ENCODE measurements around the gene RANBP17. TPM values are rescaled to one million over a fixed set of nuclear protein-coding genes. Genes with fewer than 3 reads are reported as not detected.

Gene RANBP17
- total and polyA plus RNA-seq, 2 donors from 2014 or later: 2.0 to 15.4 TPM

GRCh38 chr5:170896779-170897178 is 35.0 kb downstream of the RANBP17 start:
- Histone ChIP-seq H3K4me3 (ENCODE audit: low read length in 3 of 3) (no peak overlapping the region), H3K36me3 (ENCODE audit: control insufficient read depth in 2 of 3, insufficient read depth in 3 of 3, low read length in 3 of 3) (no peaks in the 10 kb centered on the region), H3K27me3 (ENCODE audit: control insufficient read depth, insufficient read depth, low read length) (no peaks in the 10 kb centered on the region), H3K4me1 (ENCODE audit: control insufficient read depth in 2 of 3, insufficient read depth in 2 of 3, low read depth in 1 of 3, low read length in 3 of 3) (no peaks in the 10 kb centered on the region), H3K27ac (ENCODE audit: low read depth in 2 of 2, low read length in 2 of 2) (no peak overlapping the region), H3K9me3 (ENCODE audit: control insufficient read depth in 2 of 3, insufficient read depth in 1 of 3, low read length in 3 of 3) (no peaks in the 10 kb centered on the region), H3K9ac (ENCODE audit: low read length in 3 of 3) (no peak overlapping the region)
- FAIRE-seq (no peak), DNase-seq (no peak)
- peak; percentile 34 for TF ChIP-seq CTCF (IDR thresholded peaks at IDR 0.05; ENCODE audit: borderline replicate concordance, extremely low read depth, insufficient read depth)
- intact Hi-C loops (cut with DNase I): no loop called here

- Histone ChIP-seq H3K4me1 (ENCODE audit: control insufficient read depth in 2 of 3, insufficient read depth in 2 of 3, low read depth in 1 of 3, low read length in 3 of 3) (no peaks in the 10 kb centered on the region), H3K9me3 (ENCODE audit: control insufficient read depth in 2 of 3, insufficient read depth in 1 of 3, low read length in 3 of 3) (no peaks in the 10 kb centered on the region), H3K27me3 (ENCODE audit: control insufficient read depth, insufficient read depth, low read length) (no peaks in the 10 kb centered on the region), H3K36me3 (ENCODE audit: control insufficient read depth in 2 of 3, insufficient read depth in 3 of 3, low read length in 3 of 3) (no peaks in the 10 kb centered on the region), H3K4me3 (ENCODE audit: low read length in 3 of 3) (no peak overlapping the region), H3K27ac (ENCODE audit: low read depth in 2 of 2, low read length in 2 of 2) (no peak overlapping the region), H3K9ac (ENCODE audit: low read length in 3 of 3) (no peak overlapping the region)
- no peak for FAIRE-seq
- DNase-seq: peak in 2 of 5 donors; percentile 24 to 49
- TF ChIP-seq CTCF (IDR thresholded peaks at IDR 0.05; ENCODE audit: borderline replicate concordance, extremely low read depth, insufficient read depth): no peak
- intact Hi-C loops (cut with DNase I): no loop called here
These were observed 41.3 kb downstream of the RANBP17 start for GRCh38 chr5:170903075-170903474.

GRCh38 chr5:170907758-170908157 is 45.9 kb downstream of the RANBP17 start:
- intact Hi-C loops (cut with DNase I): no loop called here
- no peaks in the 10 kb centered on the region for H3K9me3 ChIP-seq (ENCODE audit: control insufficient read depth in 2 of 3, insufficient read depth in 1 of 3, low read length in 3 of 3)
- no peak overlapping the region for H3K4me3 ChIP-seq (ENCODE audit: low read length in 3 of 3)
- no peak overlapping the region for H3K27ac ChIP-seq (ENCODE audit: low read depth in 2 of 2, low read length in 2 of 2)
- no peak for TF ChIP-seq CTCF (IDR thresholded peaks at IDR 0.05; ENCODE audit: borderline replicate concordance, extremely low read depth, insufficient read depth)
- H3K27me3 ChIP-seq (ENCODE audit: control insufficient read depth, insufficient read depth, low read length): no peaks in the 10 kb centered on the region
- no peak for DNase-seq
- no peaks in the 10 kb centered on the region for H3K36me3 ChIP-seq (ENCODE audit: control insufficient read depth in 2 of 3, insufficient read depth in 3 of 3, low read length in 3 of 3)
- FAIRE-seq: no peak
- no peaks in the 10 kb centered on the region for H3K4me1 ChIP-seq (ENCODE audit: control insufficient read depth in 2 of 3, insufficient read depth in 2 of 3, low read depth in 1 of 3, low read length in 3 of 3)
- no peak overlapping the region for H3K9ac ChIP-seq (ENCODE audit: low read length in 3 of 3)

- no peaks in the 10 kb centered on the region for H3K4me1 ChIP-seq (ENCODE audit: control insufficient read depth in 2 of 3, insufficient read depth in 2 of 3, low read depth in 1 of 3, low read length in 3 of 3)
- FAIRE-seq (no peak), DNase-seq (no peak)
- H3K9me3 ChIP-seq (ENCODE audit: control insufficient read depth in 2 of 3, insufficient read depth in 1 of 3, low read length in 3 of 3): no peaks in the 10 kb centered on the region
- intact Hi-C loops (cut with DNase I): no loop called here
- no peak overlapping the region for H3K27ac ChIP-seq (ENCODE audit: low read depth in 2 of 2, low read length in 2 of 2)
- no peak overlapping the region for H3K4me3 ChIP-seq (ENCODE audit: low read length in 3 of 3)
- TF ChIP-seq CTCF (IDR thresholded peaks at IDR 0.05; ENCODE audit: borderline replicate concordance, extremely low read depth, insufficient read depth): no peak
- no peaks in the 10 kb centered on the region for H3K36me3 ChIP-seq (ENCODE audit: control insufficient read depth in 2 of 3, insufficient read depth in 3 of 3, low read length in 3 of 3)
- H3K27me3 ChIP-seq (ENCODE audit: control insufficient read depth, insufficient read depth, low read length): no peaks in the 10 kb centered on the region
- H3K9ac ChIP-seq (ENCODE audit: low read length in 3 of 3): no peak overlapping the region
These were observed 51.8 kb downstream of the RANBP17 start for GRCh38 chr5:170913573-170913972.
